Right ventricle myocardium superior (tissue), 1 donor: ENCODE results near the gene TGM2. TPM values are rescaled to one million over a fixed set of nuclear protein-coding genes. Genes with fewer than 3 reads are reported as not detected.

ENCODE experiments used
- ATAC-seq: fragments of 200-7000 bp; cut with Tn5 transposase; one replicate; pipeline ENCODE4 v1.9.1; 2020; ENCODE audit warnings: mild to moderate bottlenecking; ENCODE audit not compliant: poor library complexity
- DNase-seq: peaks from one replicate; pipeline ENCODE4 v3.0.0-alpha.2; 2020
- intact Hi-C: fragments of 100-400 bp; cut with DNase I; formaldehyde crosslinking; loops from one replicate; pipeline ENCODE4 v1.11.2; 2022
- total RNA-seq: library from RNA; stranded (reverse); fragmentation: NEBNext Ultra II Directional; extraction: Animal tissue kit (Norgen Biotek cat#: 25700); gene quantifications from one replicate; pipeline ENCODE4 v1.2.1, GENCODE V29; 2021
- donor health status: DM: no; HTN: yes; CAD: no; lungs with severe emphysema.

Gene TGM2
- total RNA-seq, 1 donor from 2014 or later, result 469 TPM

GRCh38 chr20:38139977-38140753, 24.9 kb downstream of the TGM2 start:
- ATAC-seq, result no peak
- DNase-seq, result no peak
- intact Hi-C loops, result no loop called here

- DNase-seq (no peak), ATAC-seq (no peak)
These were observed 25.7 kb downstream of the TGM2 start for GRCh38 chr20:38139156-38139912.

GRCh38 chr20:38138086-38138778, 26.8 kb downstream of the TGM2 start:
- no peak for DNase-seq
- intact Hi-C loops, result no loop called here
- no peak for ATAC-seq

More at GRCh38 chr20:38139156-38139912, 25.7 kb downstream of the TGM2 start:
- intact Hi-C loops, result no loop called here

- DNase-seq, result no peak
- no peak for ATAC-seq
- intact Hi-C loops, result no loop called here
These were observed 27.5 kb downstream of the TGM2 start for GRCh38 chr20:38137441-38138037.

- ATAC-seq, result peak; percentile 43
- no peak for DNase-seq
- intact Hi-C loops, result no loop called here
These were observed 28.4 kb downstream of the TGM2 start for GRCh38 chr20:38136421-38137245.

- intact Hi-C loops, result no loop called here
- peak; percentile 3 for ATAC-seq
- DNase-seq, result no peak
These were observed 29.2 kb downstream of the TGM2 start for GRCh38 chr20:38135651-38136420.

GRCh38 chr20:38135271-38135650, 29.8 kb downstream of the TGM2 start:
- DNase-seq, result no peak
- ATAC-seq, result no peak
- intact Hi-C loops, result no loop called here

- DNase-seq (no peak), ATAC-seq (peak; percentile 2)
- intact Hi-C loops, result no loop called here
These were observed 30.4 kb downstream of the TGM2 start for GRCh38 chr20:38134427-38135270.

- no peak for DNase-seq
- intact Hi-C loops, result no loop called here
- ATAC-seq, result no peak
These were observed 31.2 kb downstream of the TGM2 start for GRCh38 chr20:38133680-38134426.

- intact Hi-C loops, result no loop called here
- ATAC-seq (no peak), DNase-seq (no peak)
These were observed 32.1 kb downstream of the TGM2 start for GRCh38 chr20:38132910-38133501.

- intact Hi-C loops, result no loop called here
- ATAC-seq (no peak), DNase-seq (no peak)
These were observed 32.7 kb downstream of the TGM2 start for GRCh38 chr20:38132156-38132909.

GRCh38 chr20:38131588-38132121, 33.4 kb downstream of the TGM2 start:
- intact Hi-C loops, result no loop called here
- DNase-seq (no peak), ATAC-seq (no peak)

- DNase-seq (no peak), ATAC-seq (no peak)
- intact Hi-C loops, result no loop called here
These were observed 34.1 kb downstream of the TGM2 start for GRCh38 chr20:38130687-38131587.
